NCI-H2171 (cell line): ENCODE results near the gene GALNT14.

Source experiments
- DNase-seq: peaks from one replicate; lab custom pipeline; 2025; lab: John Stamatoyannopoulos, UW

The GALNT14 gene

DNA sequence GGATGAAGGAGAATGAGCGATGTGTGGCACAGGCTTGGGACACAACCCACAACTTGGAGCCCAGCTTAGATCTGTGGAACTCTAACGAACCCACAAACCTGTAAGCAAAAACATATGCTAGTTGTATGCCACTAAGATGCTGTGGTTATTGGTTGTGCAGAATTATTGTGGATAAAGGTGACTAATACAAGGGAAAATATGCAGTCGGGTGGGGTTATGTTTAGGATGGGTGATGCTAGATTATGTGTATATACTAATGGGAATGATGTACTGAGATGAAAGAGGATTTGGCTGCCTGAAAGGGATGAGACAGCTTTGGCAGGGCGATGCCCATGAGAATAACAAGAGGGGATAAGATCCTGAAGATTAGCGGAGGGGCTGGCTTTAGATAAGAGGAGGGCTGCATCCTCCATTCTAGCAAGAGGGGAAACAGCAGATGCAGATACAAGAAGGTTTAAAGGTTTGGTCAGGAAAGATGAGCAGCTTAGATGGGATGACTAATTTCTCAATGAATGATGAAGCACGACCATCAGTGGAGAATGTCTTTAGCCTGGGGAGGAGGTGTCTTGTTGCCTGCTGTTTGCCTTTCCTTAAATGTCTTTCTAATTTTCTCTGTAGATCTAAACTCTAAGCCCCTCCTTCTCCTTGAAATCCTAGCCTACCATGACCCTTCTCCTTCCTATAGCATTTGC, 49.6 kb downstream of the GALNT14 start:
- no peak for DNase-seq

DNA sequence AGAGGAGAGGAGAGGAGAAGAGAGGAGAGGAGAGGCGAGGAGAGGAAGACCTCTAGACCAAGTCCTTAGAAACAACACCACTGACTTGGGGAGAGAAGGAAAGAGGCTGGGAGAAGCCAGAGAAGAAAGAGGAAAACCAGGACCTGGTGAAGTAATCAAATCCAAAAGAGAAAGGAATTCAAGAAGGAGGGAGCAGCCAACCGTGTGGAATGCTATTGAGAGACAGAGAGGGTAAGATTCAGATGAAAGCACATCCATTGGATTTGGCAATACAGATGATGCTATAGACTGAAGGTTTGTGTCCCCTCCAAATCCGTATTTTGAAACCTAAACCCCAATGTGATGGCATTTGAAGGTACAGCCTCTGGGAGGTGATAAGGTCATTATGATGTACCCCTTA, 50.7 kb downstream of the GALNT14 start:
- no peak for DNase-seq

DNA sequence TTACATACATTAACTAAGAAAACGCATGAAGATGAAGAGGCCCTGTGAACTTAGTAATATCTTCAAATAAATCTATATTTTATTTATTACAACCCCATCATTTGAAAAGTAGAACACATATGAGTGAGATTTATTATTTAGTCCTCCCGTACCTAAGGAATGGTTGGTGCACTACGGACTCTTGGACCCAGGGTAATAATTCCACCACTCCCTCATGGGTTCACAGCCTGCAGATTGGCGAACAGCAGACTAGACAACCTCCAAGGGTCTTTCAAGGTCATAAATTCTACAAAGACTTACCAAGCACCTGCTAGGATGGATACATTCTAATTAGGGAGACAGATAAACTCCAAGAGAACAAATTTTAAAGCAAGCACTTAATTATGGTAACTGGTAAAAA, 51.6 kb downstream of the GALNT14 start:
- no peak for DNase-seq

DNA sequence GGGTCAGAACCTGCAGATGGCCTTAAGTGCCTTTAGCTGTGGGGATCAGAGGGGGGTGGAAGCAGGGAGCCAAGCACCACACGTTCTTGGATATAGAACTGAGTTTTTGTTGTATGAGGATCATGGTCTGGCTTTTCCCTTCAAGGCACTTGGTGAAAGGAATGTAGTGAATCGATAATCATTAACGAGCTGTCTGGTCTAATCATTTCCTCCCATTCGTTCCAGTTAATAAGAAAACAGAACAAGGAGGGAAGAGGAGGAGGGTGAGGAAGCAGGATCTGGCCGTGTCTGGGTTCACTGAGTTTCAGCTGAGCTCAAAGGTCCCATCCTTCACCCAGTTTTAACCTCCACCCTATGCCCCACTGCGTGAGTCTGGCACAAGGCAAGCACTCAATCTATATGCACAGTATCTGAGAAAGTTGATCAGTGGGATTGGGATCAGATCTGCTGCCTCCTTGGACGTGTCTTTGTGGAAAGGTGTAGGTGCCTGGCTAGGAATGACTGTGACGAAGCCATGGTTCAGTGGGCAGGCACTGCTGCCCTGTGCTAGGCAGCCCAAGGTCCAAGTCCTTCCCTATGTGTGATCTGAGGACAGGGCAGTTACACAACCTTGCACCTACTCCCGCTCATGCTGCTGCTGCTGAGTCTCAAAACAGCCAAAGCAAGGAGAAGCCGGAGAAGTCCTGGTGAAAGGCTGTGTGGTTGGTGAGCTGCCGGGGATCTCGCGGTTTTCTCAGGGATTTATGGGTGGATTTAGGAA, 54.8 kb downstream of the GALNT14 start:
- no peak for DNase-seq

DNA sequence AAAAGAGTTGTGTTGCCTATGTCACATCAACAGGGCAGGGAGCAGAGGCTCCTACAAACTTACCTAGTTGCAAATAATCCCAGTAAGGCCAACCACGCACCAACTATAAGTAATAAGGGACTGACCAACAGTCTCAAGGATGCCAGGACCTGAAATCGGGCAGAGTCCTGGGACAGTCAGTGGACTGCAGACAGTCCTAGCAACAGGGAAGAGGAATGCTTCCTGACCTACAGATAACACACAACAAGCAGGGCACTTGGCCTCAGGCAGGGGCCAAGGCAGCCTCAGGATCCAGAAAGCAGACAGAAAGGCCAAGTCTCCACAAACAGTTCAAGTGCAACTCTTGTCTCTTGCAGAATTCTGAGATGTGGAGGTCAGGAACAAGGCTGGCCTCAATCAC, 56.2 kb downstream of the GALNT14 start:
- no peak for DNase-seq

DNA sequence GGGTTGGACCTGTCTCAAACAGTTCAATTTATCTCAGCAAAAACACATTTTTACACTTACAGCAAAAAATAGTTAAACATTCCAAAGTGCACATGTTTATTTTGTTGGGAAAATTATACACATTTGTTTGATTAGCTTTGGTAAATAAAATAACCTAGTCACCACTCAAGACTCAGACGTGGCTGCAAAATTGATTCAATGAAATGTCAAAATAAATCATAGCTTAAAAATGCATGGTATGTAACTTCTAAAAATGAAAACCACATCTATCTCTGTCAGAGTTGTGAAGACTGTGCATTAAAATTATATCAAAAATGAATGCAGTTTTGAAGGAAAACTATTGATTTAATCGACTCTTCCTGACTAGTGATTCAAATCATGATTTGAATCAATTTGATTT, 56.7 kb downstream of the GALNT14 start:
- DNase-seq: no peak

DNA sequence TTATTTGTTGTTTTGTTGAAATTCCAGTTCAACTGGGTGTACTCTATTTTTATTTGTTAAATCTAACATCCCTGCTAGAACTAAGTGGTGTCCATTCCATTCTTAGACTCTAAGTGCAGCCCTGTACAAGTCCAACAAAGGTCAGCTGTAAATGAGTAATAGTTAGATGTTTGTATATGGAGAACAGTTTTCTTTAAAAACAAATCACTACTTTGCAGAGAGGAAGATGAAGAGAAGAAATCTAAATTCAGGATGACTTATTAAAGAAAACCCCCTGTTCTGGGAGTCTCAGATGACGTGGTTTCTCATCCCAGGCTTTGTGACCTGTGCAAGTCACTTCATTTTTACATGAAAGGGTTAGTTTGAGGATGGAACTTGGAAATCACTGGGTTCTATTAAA, 57.9 kb downstream of the GALNT14 start:
- no peak for DNase-seq

DNA sequence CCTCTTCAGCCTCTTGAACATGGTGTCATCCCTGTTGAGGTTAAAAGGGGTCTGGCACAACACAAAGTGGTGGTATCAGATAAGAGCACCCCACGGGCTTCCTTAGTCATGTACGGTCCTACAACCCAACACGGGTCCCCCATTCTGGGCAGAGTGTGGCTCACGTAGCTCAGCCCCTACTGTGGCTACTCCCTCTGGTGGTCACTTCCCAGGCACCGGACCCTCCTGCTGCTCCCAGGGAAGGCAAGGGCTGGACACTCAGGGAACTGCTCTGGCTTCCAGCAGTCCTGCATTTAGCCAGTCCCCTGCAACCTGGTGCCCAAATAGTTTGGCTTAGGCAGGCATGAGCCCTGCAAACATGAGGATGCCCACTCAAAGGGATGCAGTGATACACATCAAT, 58.6 kb downstream of the GALNT14 start:
- DNase-seq: no peak

DNA sequence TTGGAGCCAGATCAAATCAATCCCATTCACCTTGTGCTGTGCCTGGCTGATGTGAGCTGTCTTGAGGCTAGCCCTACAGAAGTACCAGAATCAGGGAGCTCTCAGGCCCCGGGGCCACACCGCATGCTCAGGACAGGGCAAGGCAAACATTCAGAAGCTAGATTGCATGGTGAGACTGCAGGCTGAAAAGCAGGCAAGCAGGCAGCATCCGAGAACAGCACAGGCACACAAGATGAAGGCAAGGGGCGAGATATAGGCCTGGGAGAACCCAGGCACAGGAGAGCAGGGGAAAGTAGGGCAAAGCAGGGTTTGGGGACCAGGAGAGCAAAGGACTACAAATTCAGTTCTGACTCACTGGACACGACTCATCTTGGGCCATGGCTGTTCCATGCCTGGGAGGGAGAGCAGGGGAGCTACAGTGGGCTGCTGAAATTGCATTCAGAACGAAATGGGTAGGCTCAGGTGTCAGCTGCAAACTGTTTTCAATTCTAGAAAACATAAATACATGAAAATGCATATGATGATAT, 59.6 kb downstream of the GALNT14 start:
- no peak for DNase-seq

DNA sequence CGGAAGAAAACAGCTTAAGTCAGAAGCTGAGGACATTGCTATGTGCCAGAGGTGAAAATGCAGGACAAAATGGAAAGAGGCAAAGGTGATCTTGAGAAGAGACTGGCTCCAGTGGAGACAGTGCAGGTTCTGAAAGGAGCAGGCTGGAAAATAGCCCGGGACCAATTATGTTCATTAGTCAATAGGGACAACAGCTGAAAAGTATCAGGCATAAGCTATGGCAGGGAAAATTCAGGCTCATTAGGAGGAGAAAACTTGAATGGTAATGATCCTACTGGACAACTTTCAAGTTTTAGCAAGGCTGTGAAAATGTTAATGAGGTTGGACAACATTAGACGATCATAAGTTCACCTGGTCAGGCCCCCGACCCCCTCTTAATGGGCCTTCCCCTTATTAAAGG, 60.2 kb downstream of the GALNT14 start:
- no peak for DNase-seq

DNA sequence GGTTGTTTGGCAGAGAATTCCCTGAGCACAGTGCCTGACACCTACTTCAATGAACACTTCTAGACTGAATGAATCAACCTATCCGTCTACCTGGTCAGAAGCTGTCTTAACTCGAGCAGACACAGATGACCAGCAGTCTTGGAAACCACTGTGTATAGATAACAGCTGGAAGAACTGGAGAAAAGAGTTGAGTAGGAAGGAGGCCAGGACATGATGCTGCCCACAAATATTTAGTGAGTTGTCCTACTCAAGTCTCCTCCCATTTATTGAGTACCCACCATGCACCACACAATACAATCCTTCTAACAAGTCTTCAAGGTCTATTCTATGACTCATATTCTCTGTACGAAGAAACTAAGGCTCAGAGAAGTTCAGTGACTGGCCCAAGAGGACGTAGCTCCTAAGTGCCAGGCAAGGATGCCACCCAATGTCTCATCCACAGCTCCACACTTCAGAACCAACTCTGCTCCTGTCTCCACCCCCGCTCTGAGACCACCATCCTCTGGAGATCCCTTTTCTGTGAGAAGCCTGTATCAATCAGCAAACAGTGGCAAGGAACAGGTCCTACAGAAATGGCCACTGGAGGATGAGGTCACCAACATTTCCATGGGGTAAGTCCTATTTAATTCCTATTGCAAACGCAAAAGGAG, 62.2 kb downstream of the GALNT14 start:
- no peak for DNase-seq

DNA sequence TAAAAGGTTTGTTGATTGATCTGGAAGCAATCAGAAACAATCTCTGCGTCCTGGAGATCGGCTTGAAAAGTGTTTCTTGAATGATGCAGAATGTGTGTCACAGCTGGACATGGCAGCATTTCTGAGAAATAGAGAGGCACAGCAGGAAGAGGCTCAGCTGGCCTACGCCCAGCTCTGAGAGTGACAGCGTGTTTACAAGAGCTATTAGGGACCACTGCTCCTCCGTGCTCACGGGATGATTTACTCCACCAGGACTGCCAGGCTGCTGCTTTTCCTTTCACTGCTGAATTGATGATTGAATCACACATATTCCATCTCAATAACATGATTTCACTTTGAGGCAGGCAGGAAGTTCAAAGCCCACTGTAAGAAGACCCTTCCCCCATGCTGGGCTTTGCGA, 62.8 kb downstream of the GALNT14 start:
- DNase-seq: no peak

DNA sequence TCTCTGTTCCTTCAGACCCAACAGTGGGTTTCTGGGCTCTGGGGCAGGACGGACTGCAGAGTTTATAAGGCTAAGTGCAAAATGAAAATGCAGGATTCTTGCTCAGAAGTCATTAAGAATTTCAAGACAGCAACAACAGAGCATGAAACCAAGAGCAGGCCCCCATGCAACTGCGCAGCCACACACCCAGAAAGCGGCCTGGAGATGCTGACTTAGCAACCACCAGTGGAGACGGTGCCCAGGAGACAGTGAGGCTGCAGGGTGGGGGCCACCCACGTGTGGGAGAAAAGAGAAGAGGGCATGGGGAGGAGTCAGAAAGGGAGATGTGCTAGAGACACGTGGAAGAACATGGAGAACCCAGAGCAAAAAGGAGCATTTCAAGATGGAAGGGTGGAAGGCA, 66.5 kb downstream of the GALNT14 start:
- DNase-seq: no peak

DNA sequence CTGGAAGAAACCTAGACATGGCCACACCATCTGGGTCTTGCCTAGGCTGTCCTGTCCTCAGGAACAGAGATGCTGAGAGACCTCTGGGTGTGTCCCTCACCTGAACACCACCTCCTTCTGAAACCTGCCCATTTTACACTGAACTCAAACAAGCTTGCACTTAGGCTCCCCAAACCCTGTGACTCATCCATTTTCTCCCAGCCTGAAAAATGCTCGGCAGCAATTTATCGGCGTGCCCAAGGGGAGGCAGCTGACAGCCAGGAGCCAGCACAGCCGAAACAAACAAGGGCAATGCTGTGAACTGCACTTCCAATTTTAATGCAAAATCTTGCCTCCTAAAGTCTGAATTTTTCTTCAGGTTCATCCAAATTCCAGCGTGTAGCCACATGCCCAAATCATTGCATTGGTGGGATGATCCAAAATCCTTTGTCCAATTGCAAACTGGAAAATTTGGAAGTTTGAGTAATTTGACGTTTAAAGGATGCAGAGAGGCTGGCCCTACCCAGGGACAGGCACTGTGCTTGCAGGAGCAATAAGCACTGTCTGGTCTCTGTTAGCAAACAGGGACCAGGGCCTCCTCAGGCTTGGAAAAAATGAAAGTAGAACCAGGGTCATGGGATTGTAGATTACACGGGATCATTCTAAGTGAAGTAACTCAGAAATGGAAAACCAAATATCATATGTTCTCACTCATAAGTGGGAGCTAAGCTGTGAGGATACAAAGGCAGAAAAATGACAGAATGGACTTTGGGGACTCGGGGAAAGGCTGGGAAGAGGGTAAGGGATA, 67.7 kb downstream of the GALNT14 start:
- no peak for DNase-seq

DNA sequence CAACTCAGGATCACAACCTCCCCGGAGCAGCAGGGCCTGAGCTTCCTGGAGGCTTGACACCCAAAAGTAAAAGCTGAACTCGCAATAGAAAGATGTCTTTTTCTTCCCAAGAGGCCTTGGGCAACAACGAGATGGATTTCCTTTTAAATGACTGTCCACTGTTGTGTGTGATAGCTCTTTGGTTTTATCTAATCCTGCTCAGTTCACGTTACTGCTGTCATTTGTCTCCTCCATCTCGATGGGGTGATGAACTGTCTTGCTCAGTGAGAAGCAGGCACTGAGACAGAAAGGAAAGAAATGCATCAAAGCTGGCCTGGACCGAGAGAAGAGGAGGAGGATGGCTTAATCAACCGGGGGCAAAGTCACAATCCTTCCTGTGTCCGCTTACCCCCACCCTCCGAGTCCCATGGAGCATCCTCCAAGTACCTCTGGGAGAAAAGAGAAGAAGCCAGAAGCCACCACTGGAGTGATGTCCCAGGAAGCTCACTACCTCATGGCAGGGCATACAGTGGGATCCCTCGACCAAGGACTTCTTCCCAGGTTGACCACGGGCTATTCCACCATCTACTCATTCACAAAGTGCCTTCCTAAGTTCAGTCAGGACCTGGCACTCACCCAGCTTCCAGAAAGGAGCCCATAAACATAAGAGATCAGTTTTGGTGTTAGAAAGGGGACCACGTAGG, 68.5 kb downstream of the GALNT14 start:
- DNase-seq: no peak

DNA sequence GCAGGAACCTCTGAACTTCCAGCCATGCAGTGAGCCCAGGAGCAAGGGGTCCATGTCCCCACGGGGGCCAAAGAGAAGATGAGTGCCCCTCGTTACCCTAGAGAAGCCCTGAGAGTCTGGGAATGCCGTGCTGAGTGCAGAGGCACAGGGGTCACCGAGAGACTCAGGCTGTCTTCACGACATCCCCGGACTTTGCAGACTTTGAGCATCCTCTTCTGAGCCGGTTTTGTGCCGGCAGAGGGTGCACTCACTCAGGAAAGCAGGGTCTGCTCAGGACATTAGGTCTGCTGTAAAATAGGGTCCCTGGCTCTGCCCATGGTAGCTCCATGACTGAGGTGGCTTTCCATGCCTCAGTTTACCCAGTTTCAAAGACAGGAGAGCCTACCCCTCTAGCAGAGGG, 71.0 kb downstream of the GALNT14 start:
- DNase-seq: no peak

DNA sequence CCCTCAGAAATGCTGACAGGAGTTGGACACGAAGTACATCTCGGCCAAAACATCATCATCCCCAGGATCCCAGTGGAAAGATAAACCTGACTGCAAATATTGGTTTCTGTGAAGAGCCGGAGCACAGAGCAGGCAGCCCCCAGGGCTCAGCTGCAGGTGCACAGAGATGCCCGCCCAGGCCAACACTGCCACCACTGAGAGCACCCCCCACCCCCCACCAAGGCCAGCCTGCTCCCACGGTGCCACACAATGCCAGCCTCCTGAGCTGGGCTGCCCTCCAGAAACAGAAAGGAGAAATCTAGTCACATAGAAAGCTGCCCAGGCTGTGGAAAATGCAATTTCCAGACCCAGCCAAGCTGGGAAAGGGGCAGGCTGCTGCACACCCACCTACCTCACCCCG, 71.7 kb downstream of the GALNT14 start:
- DNase-seq: no peak

DNA sequence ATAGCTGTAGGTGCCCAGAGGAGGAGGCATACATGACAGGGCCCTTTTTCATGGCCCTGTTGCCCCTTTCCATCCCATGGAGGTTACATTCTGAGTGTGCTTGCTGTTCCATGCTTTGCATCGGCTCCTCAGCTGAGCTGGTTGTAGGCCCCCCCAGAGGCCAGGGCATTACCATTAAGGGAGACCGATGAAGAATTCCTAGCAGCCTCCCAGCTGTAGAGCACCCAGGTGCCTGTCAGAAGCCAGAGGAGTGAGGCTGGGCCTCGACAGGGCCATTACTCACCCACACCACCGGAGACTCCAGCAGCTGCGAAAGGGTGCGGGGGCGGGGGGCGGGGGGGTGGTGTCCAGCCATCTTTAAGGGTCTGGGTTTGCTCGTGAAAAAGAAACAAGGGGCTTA, 72.2 kb downstream of the GALNT14 start:
- DNase-seq: no peak

DNA sequence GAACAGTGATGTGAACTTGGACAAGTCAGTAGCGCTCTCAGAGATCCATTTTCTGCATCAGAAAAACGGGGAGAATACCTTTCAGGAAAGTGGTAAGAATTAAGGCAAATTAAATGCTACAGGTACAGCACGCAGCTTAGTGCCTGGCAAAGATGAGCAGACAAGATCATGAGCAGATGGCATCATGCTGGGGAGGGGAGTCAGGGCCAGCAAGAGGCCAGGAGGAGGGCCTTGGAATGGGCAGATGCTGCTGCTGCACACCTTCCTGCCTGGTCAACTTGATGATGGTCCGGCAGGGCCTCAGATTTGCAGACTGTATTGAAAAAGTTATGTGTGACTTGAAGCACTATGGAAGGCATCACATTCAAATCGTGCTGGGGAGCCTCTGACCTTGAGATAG, 72.9 kb downstream of the GALNT14 start:
- no peak for DNase-seq

DNA sequence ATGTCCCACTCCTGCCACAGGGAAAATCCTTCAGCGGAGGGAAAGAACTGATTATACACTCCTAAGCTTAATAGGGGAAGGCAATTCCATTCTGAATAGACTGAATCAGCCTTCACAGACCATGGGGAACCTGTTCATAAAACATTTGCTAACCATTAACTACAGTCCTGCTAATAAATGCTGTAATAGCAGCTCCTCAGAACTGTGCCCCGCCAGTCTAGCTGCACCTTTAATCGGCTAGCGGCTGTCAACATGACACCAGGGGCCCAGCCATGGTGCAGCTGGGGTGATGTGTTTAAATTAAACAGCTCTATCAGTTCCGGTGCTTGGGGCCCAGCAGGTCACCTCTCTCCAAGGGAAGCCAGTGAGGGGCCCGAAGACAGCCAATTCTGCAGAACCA, 77.8 kb downstream of the GALNT14 start:
- DNase-seq: no peak

DNA sequence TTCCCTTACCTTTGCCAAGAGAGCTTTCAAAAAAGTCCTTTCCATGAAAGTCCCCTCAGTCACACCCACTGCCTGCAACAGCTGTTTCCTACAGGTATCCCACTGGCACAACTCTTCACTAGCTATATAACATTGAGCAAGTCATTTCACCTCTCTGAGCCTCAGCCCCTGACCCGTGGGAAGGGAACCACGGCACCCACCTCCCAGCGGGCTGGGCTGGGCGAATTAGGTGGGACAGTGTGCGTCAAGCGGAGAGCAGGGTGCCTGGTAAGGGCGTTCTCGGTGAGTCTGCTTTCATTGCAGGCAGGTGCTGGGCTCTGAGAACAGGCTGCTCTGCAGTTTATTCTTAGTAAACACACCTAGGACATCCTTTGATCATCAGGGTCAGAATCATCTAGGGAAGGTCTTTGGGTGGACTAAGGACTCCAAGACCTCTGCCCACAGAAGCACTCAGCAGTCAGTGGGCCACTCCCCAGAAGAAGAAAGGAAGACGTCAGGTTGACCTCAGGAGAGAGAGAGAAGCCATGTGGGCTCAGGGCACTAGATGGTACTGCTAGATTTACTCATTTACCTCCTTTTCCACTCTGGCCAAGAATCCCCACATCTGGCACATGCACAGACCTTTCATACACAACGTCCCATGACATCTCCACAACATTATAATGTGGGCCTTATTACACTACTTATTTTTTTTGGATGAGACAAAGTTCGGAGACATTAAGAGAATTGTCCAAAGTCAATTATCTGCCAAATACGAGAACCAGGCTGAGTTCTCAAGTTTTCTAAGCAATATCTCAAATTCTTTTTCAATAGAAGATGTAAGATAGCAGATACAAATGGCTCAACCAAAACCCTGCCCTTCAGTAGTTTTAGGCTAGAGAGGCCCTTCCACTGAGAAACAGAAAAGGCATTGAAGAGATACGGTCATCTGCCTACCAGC, 79.9 kb downstream of the GALNT14 start:
- no peak for DNase-seq
